Fibroblast of skin of right quadriceps (primary cell): ENCODE results near the gene ANO5.

Experiments
- DNase-seq: peaks from one replicate; pipeline ENCODE4 v3.0.0-alpha.2; 2013

Gene ANO5, protein sequence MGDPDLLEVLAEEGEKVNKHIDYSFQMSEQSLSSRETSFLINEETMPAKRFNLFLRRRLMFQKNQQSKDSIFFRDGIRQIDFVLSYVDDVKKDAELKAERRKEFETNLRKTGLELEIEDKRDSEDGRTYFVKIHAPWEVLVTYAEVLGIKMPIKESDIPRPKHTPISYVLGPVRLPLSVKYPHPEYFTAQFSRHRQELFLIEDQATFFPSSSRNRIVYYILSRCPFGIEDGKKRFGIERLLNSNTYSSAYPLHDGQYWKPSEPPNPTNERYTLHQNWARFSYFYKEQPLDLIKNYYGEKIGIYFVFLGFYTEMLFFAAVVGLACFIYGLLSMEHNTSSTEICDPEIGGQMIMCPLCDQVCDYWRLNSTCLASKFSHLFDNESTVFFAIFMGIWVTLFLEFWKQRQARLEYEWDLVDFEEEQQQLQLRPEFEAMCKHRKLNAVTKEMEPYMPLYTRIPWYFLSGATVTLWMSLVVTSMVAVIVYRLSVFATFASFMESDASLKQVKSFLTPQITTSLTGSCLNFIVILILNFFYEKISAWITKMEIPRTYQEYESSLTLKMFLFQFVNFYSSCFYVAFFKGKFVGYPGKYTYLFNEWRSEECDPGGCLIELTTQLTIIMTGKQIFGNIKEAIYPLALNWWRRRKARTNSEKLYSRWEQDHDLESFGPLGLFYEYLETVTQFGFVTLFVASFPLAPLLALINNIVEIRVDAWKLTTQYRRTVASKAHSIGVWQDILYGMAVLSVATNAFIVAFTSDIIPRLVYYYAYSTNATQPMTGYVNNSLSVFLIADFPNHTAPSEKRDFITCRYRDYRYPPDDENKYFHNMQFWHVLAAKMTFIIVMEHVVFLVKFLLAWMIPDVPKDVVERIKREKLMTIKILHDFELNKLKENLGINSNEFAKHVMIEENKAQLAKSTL

DNA sequence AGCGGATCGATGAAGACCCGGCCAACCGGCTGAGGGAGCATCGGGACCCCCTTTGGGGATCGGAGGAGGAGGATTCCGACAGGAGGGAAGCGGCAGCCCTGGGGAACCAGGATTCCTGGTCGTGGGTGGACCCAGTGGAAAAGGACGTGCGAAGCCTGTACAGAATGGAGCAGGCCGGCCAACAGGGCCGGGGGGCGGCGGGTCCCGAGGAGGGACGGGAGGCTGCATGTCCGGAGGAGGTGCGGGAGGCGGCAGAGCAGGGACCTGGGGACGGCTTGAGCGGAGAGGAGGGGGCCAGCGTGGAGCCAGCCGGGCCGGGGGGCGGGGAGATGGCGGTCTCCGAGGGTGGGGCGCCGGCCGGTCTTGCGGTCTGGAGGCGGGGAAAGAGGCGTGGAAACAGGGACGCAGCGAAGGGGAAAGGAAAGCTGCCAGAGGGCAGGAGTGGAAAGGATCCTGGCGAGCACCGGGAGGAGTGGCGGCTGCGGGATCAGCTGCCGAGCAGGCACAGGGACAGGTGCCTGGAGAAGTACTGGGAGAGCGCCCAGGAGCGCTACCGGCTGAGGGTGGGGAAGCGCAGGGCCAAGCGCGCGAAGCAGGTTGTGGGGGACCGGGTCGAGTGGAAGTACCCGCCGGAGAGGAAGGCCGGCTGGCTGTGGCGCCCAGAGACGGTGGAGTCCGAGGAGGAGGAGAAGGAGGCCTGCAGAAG is at the start of gene ANO5:
TSS of gene ANO5 (plus strand) at position 444 of the 706 bp plus-strand sequence. CDS start 408 bp downstream, outside the sequence.
- no peak for DNase-seq

DNA sequence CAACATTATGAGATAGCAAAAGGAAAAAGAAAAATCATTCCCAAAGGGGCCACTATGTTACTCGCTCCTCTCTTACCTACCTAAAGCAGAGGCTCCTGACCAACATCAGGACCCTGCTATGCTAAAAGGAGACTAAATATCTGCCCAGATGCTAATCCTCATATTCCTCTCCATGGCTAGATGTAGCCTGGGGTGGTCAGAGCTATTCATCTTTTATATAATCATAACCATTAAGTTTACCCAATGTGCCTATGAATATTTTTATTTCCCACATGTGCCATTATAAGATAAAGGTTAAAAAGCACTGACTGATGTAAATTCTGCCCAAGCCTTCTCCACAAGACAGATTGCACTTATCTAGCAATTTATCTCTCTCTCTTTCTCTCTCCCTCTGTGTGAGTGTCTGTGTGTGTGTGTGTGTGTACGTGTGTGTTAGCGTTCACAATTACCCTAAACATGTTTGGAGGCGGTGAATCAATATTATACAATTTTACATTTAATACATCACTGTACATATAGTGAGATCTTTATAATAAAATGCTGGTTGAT is 41.2 kb upstream of the ANO5 start:
- no peak for DNase-seq

DNA sequence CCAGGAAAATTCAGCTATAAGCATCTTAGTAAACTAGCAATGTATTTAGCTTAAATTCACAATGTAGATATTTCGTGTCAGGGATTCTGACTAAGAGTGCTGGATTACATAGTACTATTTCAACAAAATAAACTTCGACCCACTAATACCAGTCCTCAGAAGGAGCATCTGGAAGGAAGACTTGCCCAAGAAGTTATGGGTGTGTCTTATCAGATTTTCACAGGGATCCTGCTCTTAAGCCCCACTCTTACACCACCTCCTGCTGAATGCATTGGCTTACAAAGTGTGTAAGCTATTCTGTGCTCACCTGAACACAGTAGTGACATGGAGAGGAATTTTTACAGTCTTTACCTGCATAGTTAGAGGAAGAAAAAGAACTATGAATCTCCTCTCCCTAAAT is 35.4 kb upstream of the ANO5 start:
- no peak for DNase-seq

GRCh38 chr11:22161489-22161888 is 31.4 kb upstream of the ANO5 start:
- no peak for DNase-seq

DNA sequence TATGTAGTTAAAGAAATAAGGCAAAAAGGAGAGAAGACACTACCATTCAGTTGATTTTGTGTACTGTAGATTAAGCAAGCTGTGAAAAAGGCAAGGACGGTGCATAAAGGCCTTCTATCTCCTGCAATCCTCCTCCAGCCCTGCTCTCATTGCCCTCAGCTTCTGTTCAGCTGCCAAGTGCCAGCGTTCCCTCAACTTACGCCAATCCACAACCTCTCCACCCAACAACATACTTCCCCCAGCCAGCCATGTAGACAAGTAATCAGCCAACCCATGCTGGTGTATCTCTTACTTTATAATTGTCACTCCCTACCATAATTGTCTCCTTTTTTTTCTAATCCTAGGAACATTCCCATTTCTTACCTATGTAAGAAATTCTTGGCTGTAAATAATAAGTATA is 30.1 kb upstream of the ANO5 start:
- DNase-seq: no peak

DNA sequence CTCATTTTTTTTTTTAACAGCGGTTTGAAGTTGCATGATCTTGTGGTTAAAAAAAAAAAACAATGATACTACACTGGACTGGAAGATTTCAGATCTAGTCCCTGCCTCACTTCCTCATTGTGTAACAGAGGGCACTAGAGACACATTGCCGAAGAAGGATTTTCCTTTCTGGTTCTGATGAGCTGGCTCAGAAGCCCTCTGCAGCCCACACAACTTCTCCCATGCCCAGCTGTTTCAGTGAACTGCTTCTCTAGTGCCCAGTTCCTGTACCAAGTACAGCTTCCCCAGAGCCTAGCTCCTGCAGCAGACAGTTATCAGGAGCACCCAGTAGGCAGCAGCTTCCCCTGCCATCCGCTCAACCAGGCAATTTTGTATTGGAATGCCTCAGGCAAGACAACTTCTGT is 29.5 kb upstream of the ANO5 start:
- DNase-seq: no peak

DNA sequence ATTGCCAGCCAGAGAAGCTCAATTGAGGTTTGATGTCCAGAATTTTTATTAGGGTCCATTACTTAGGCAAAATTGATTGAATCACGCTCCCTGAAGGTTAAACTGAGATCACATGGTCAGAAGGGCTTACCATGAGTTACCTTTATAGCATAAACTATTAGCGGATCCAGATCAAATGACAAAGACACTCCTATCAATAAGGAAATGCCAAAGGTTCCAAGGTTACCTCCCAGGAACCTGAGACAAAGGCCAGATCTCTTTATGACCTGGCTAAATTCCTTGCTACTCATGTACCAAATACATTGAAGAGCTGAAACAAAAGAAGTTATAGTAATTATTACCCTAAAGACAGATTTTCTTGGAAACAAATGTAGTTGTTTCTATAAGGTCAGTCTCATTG is 27.8 kb upstream of the ANO5 start:
- DNase-seq: no peak

DNA sequence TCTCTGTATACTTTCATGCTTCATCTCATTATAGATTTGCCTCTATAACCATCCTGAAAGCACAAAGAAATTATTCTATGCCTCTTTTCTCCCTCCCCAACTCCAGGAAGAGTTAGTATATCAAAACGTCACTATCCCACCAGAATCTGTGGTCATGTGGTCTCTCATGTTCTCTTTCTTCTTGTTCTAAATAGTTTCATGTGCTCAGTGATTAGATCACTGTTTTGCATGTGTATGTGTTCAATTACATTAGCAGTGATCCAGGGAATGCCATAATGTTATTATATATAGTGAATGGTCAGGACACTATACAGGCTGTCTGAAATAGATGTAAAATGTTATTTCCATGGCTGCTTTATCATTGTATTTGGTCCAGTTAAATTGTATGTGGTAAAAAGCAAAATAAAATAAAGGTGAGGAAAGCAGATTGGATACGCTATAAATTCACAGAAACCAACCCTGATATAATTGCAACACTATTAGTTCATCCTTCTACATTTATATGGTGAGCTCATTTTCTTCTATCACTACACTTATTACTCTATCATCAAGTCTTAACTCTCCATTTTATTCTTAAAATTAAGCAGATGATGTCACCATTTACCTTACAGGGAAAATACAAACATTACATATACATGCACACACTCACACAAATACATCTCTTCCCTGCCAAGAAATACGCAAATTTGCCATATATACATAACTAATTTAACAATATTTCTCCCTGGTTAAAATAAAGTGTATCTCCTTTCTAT is 26.9 kb upstream of the ANO5 start:
- DNase-seq: no peak

GRCh38 chr11:22169833-22170232 is 23.1 kb upstream of the ANO5 start:
- no peak for DNase-seq

DNA sequence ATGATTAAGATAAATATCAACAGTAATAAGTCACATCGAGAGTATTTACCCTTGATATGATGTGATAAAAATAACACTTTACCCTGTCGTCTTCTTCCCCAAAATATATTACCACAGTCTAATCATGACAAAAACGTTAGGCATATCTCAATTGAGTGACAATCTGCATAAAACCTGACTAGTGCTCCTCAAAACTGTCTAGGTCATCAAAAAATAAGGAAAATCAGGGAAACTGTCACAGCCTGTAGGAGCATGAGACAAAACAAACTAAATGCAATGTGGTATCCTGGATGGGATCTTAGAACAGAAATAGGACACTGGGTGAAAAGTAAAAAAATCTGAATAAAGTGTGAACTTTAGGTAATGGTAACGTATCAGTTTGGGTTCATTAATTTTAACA is 19.4 kb upstream of the ANO5 start:
- DNase-seq: no peak

GRCh38 chr11:22177186-22177585 is 15.7 kb upstream of the ANO5 start:
- no peak for DNase-seq

DNA sequence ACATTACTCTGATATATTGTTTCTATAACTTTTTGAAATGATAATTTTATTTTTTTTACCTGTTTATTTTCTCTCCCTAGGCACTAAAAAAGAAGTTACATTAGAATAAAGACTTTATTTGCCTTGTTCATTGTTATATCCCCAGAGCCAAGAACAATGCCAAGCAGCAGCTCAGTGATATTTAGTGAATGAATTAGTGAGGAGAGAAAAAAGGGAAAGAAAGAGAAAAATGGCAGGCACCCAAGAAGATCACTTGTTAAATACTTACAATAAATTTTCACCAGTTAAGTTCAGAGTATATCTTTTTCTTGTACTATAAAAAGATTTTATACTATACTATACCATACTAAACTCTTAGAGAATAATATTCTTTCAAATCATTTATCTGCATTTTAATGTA is 13.3 kb upstream of the ANO5 start:
- DNase-seq: no peak

- no peak for DNase-seq
Measured at GRCh38 chr11:22180131-22180530, 12.8 kb upstream of the ANO5 start.

DNA sequence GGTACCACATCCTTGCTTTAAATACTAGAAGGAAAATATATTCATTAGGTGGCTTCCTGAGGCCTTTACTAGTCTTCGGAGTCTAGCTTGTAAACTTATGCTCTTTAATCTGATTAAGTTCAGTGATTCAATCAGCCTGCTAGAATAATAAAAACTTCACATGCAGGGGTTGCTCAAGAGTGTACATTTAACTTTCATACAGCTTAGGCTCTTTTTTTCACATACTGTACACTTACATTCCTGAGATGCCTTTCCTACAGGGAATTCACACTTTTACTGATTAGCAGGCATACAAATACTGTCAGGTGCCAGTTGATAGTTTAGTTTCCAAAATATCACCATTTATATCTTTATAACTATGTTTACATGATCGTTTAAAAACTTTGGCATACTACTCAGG is 3.2 kb upstream of the ANO5 start:
- no peak for DNase-seq

- no peak for DNase-seq
Measured at GRCh38 chr11:22190827-22191463, 1.9 kb upstream of the ANO5 start.

DNA sequence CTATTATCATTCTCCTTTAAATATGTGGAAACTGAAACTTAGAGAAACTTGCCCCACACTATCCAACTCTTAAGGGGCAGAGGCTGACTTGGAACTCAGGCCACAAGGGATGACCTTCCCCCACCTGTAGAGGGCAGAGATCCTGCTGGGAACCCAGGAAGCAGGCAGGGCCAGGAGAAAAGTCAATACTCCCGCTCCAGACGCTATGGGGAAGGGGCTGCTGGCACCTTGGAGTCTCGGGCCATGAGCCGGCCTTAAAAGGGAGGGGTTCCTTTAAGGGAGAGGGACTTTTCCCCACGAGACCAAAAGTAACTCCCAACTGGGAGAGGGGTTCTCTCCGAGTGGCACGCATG is 620 bp upstream of the ANO5 start:
- DNase-seq: no peak

DNA sequence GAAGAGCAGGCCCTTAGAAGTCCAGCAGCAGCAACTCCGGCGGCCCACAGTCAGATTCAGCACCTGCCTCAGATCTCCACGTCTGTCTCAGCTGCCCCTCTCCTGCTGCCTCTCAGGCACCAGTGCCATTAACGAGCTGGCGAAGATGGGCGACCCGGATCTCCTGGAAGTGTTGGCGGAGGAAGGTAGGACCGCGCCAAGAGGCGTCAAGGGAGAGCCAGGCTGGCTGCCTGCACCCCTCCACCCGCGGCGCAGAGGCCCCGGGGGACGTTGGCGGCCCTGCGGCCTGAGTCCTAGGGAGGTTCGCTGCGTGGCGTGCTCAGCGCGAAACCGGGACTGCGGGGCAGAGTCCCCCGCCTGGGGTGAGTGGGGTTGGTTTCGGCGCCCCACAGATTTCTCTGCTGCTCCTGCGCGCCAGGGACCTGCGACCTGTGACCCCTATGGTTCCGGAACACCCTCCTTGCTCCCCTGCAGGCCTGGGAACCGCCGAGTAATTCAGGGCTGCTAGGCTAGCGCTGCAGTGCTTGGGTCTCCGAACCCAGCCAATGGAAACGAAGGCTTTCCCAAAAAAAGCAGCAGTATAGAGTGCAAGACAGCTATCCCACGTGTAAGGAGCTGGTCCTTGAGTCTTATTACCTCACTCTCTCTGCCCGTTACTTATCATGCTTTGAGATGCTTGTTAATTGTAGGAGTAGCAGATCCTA is 615 bp downstream of the ANO5 start:
- no peak for DNase-seq

- DNase-seq: no peak
Measured at GRCh38 chr11:22194306-22194705, 1.4 kb downstream of the ANO5 start.

DNA sequence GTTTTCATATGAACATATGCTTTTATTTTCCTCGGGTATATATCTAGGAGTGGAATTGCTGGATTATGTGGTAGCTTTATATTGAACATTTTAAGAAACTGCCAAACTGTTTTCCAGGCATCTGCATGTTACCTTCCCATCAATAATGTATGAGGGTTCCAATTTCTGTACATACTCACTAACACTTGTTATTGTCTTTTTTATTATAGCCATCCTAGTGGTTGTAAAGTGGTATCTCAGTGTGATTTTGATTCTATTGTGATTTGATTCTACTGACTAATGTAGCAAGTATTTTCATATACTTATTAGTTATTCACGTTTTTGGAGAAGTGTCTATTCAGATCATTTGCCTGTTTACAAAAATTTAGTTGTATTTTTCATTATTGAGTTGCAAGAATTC is 2.0 kb downstream of the ANO5 start:
- DNase-seq: no peak

GRCh38 chr11:22197139-22198005 is 4.5 kb downstream of the ANO5 start:
- DNase-seq: no peak
